Sciatic nerve (tissue), 2 donors: Measurements from ENCODE around the gene URGCP. TPM values are rescaled to one million over a fixed set of nuclear protein-coding genes. Genes with fewer than 3 reads are reported as not detected.
A peak's percentile ranks its signal among the peaks of the same experiment; 100 is the strongest.
"Not testable (repeated sequence)": the region's sequence is repeated elsewhere in the genome, so short reads cannot be mapped to it uniquely, and the experiment has no call there.

Experiments used
- ATAC-seq: fragments of 200-7000 bp; cut with Tn5 transposase; one replicate; pipeline ENCODE4 v1.9.1; 2020; ENCODE audit warnings: mild to moderate bottlenecking, moderate library complexity
- DNase-seq: peaks from one replicate; pipeline ENCODE4 v3.0.0-alpha.2; 2020; ENCODE audit warnings: low spot score
- intact Hi-C: fragments of 100-400 bp; cut with DNase I; formaldehyde crosslinking; loops from one replicate; pipeline ENCODE4 v1.14.2; 2022
- total RNA-seq: library from RNA; stranded (reverse); fragmentation: NEBNext Ultra II Directional; extraction: Animal tissue kit (Norgen Biotek cat#: 25700); gene quantifications from one replicate; pipeline ENCODE4 v1.2.1, GENCODE V29; 2021
- donor health status: DM: no; HTN: no; CAD: no.
- donor health status: DM: no; HTN: no; CAD: no.

URGCP gene
- total RNA-seq, 1 donor from 2014 or later = 42.8 TPM

- ATAC-seq (peak; percentile 95), DNase-seq (peak; percentile 91)
- intact Hi-C loops = no loop called here
Measured at GRCh38 chr7:43925984-43926797, 19.8 kb upstream of the URGCP start, which contains the start of gene UBE2D4. UBE2D4 (plus strand) TSS chr7:43926436; CDS start chr7:43926533, 97 bp downstream.

GRCh38 chr7:43922726-43923125 lies 16.3 kb upstream of the URGCP start:
- intact Hi-C loops = no loop called here
- no peak for ATAC-seq
- no peak for DNase-seq

- no peak for ATAC-seq
- DNase-seq = no peak
- intact Hi-C loops = no loop called here
Measured at GRCh38 chr7:43921423-43921822, 15.0 kb upstream of the URGCP start.

- intact Hi-C loops = no loop called here
- DNase-seq (no peak), ATAC-seq (no peak)
Measured at GRCh38 chr7:43915907-43916306, 9.5 kb upstream of the URGCP start.

- ATAC-seq (no peak), DNase-seq (no peak)
- intact Hi-C loops = no loop called here
Measured at GRCh38 chr7:43914795-43915194, 8.4 kb upstream of the URGCP start.

GRCh38 chr7:43905956-43906330 lies 453 bp downstream of the URGCP start:
- ATAC-seq (peak; percentile 48), DNase-seq (peak; percentile 60)
- intact Hi-C loops = no loop called here

- intact Hi-C loops = no loop called here
- DNase-seq = no peak
- peak; percentile 52 for ATAC-seq
Measured at GRCh38 chr7:43905209-43905946, 1.0 kb downstream of the URGCP start.

- DNase-seq = no peak
- intact Hi-C loops = no loop called here
- ATAC-seq = peak; percentile 21
Measured at GRCh38 chr7:43904533-43905208, 1.7 kb downstream of the URGCP start.

- no peak for DNase-seq
- intact Hi-C loops = no loop called here
- no peak for ATAC-seq
Measured at GRCh38 chr7:43902542-43903054, 3.8 kb downstream of the URGCP start.

GRCh38 chr7:43898571-43898970 lies 7.8 kb downstream of the URGCP start:
- DNase-seq, intact Hi-C loops, ATAC-seq: not testable (repeated sequence)

- intact Hi-C loops = no loop called here
- ATAC-seq = no peak
- no peak for DNase-seq
Measured at GRCh38 chr7:43895847-43896415, 10.5 kb downstream of the URGCP start.

- ATAC-seq (no peak), DNase-seq (no peak)
- intact Hi-C loops = no loop called here
Measured at GRCh38 chr7:43891069-43891955, 15.1 kb downstream of the URGCP start.

GRCh38 chr7:43890468-43890867 lies 15.9 kb downstream of the URGCP start:
- ATAC-seq (no peak), DNase-seq (no peak)
- intact Hi-C loops = no loop called here

- ATAC-seq (no peak), DNase-seq (no peak)
- intact Hi-C loops = no loop called here
Measured at GRCh38 chr7:43888993-43889945, 17.1 kb downstream of the URGCP start.

- DNase-seq (no peak), ATAC-seq (no peak)
- intact Hi-C loops = no loop called here
Measured at GRCh38 chr7:43884617-43885016, 21.8 kb downstream of the URGCP start.

- no peak for DNase-seq
- no peak for ATAC-seq
- intact Hi-C loops = no loop called here
Measured at GRCh38 chr7:43884209-43884608, 22.2 kb downstream of the URGCP start.

- DNase-seq = no peak
- intact Hi-C loops = no loop called here
- no peak for ATAC-seq
Measured at GRCh38 chr7:43880596-43880995, 25.8 kb downstream of the URGCP start.
